ENCODE data around the gene TSPAN5.

TSPAN5 gene

DNA sequence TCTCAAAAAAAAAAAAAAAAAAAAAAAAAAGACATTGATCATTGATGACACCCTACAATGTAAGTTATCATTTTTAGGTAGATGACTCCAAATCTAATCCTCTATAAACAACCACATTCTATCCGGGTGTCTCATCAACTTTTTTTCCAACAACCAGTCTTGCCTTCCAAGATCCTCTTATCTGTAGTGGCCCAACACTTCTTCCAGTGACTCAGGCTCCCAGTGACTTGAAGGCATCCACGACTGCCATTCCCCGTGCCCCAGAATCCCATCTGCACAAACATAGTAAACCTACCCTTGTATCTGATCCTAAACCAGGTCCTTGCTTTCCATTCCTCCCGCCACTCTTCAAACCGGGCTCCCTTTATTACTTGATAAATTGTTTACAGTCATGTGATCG is 15.6 kb upstream of the TSPAN5 start:
- no peak overlapping the region for H3K4me3 ChIP-seq (replicated peaks; ENCODE audit: low read depth, low read length)
- no peak for DNase-seq (ENCODE audit: extremely low read depth, low read depth)
- TF ChIP-seq, protein P1, sequence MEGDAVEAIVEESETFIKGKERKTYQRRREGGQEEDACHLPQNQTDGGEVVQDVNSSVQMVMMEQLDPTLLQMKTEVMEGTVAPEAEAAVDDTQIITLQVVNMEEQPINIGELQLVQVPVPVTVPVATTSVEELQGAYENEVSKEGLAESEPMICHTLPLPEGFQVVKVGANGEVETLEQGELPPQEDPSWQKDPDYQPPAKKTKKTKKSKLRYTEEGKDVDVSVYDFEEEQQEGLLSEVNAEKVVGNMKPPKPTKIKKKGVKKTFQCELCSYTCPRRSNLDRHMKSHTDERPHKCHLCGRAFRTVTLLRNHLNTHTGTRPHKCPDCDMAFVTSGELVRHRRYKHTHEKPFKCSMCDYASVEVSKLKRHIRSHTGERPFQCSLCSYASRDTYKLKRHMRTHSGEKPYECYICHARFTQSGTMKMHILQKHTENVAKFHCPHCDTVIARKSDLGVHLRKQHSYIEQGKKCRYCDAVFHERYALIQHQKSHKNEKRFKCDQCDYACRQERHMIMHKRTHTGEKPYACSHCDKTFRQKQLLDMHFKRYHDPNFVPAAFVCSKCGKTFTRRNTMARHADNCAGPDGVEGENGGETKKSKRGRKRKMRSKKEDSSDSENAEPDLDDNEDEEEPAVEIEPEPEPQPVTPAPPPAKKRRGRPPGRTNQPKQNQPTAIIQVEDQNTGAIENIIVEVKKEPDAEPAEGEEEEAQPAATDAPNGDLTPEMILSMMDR (IDR thresholded peaks at IDR 0.05; ENCODE audit: low read depth, low read length, missing control alignments), result no peak

DNA sequence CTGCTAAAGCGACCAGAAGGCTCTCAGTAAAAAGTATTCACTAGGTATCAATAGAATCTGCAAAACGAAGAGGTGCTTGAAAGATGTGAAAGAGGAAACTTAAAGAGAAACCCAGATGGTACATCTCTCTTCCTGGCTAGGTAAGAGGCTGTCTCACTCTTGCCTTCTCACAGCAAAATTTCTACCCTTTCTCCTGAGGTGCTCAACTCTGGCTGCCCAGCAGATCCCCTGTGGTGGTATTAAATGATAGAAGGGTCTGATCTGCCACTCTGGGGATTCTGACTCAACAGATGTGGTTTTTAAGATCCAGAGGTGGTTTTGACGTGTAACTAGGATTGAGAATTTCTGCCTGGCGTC is 14.9 kb upstream of the TSPAN5 start:
- no peak overlapping the region for H3K4me3 ChIP-seq (replicated peaks; ENCODE audit: low read depth, low read length)
- TF ChIP-seq, protein P1 (IDR thresholded peaks at IDR 0.05; ENCODE audit: low read depth, low read length, missing control alignments), result no peak
- DNase-seq (ENCODE audit: extremely low read depth, low read depth), result no peak

DNA sequence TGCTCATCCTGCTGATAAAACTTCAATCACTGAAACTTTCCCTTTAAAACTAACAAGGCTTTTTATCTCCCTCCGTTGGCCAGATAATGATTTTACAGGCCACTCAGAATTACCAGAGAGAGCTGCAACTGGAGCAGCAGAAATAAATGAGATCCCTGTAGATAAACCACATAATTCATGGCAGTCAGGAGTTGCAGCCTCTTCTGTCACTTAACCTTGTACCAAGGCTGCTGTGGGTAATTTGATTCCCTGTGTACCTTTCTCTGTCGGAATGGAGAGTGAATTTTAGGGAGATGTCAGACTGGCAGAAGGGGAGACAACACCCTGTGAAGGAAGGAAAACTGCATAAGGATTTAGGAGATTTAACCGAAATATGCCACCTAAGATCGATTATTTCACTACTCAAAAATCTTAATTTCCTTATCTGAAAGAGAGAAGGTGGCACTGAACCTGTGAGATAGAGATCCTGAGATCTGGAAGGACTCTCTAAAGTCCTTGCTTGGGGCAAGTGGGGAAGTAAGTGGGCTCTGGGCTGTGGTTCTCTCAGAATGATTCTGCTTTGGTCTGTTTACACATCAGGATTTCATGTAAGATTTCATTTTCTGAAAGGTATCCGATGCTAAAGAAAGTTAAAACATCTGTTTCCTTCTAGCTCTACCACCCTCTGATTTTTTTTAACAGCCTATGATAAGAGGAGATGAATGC is 14.3 kb upstream of the TSPAN5 start:
- DNase-seq (ENCODE audit: extremely low read depth, low read depth), result no peak
- no peak overlapping the region for H3K4me3 ChIP-seq (replicated peaks; ENCODE audit: low read depth, low read length)
- TF ChIP-seq, protein P1 (IDR thresholded peaks at IDR 0.05; ENCODE audit: low read depth, low read length, missing control alignments), result no peak

DNA sequence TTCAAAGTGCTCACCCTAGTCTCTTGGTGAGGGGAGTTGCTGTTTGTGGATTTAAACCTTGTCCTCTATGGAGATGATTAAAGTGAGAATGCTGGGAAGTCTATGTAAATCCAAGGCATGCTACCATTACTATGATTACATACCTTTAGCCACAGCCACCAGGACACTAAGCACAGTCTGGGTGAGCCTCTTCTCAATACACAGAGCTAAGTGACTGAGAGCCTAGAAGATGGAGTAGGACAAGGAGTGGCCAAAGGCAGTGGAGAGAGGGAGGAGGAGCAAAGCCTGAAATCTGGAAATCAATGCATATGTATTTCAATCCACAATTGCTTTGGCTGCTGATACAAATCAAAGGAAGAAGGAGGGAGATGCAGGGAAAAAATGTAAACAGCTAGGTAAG is 12.7 kb upstream of the TSPAN5 start:
- no peak overlapping the region for H3K4me3 ChIP-seq (replicated peaks; ENCODE audit: low read depth, low read length)
- TF ChIP-seq, protein P1 (IDR thresholded peaks at IDR 0.05; ENCODE audit: low read depth, low read length, missing control alignments), result no peak
- DNase-seq (ENCODE audit: extremely low read depth, low read depth), result no peak

DNA sequence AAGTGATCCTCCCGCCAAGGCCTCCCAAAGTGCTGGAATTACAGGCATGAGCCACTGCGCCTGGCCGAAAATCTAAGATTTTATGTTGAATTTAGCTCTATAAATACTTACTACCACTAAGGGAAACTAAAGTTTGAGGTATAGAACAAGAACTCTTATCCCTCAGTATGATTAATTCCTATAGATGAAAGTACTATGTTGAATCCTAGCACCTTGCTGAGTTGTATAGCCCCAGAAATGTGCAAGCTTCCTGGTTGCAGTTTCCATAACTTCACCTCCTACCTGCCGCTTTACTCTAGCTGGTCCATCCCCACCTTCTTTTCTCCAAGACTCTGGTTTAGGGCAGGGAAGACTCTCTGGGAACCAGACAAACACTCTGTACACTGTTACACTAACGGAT is 11.8 kb upstream of the TSPAN5 start:
- no peak for DNase-seq (ENCODE audit: extremely low read depth, low read depth)
- no peak overlapping the region for H3K4me3 ChIP-seq (replicated peaks; ENCODE audit: low read depth, low read length)
- TF ChIP-seq, protein P1 (IDR thresholded peaks at IDR 0.05; ENCODE audit: low read depth, low read length, missing control alignments), result no peak

DNA sequence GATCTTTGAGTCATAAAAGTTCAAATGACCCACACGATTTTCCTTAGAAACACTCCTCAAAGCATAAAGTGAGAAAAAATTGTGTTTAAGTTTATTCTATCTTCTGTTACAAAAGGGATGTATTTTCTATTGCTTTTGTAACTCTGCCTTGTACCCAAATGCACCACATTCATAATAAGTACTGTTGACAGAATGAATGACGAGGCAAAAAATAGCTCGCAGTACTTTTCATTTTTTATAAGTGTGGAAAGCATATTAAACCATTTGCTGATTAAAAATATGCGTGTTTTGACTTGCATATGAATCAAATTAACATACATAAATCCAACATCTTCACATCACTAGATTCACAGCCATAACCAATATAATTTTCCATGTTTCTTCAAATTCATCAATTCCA is 11.2 kb upstream of the TSPAN5 start:
- TF ChIP-seq, protein P1 (IDR thresholded peaks at IDR 0.05; ENCODE audit: low read depth, low read length, missing control alignments), result no peak
- DNase-seq (ENCODE audit: extremely low read depth, low read depth), result no peak
- H3K4me3 ChIP-seq (replicated peaks; ENCODE audit: low read depth, low read length), result no peak overlapping the region

DNA sequence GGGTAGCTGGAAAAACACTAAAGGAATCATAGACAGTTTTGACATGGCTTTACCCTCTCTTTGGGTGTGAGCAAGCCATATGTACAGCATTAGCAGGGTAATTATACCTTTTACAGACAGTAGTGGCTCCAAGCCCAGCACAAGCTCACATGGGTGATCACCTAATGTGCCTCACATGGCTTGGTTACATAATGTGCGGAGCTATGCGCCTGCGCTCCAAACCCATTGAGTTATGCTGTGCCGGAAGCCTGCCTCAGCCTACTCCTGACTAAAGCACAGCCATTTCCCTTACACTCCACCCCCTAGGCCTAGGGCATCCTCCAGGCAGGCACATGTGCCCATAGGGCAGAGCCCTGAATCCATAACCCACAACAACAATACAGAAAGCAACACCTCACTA is 6.5 kb upstream of the TSPAN5 start:
- no peak overlapping the region for H3K4me3 ChIP-seq (replicated peaks; ENCODE audit: low read depth, low read length)
- TF ChIP-seq, protein P1 (IDR thresholded peaks at IDR 0.05; ENCODE audit: low read depth, low read length, missing control alignments), result no peak
- no peak for DNase-seq (ENCODE audit: extremely low read depth, low read depth)
